Tibial artery (tissue), 4 donors: ENCODE results near the gene TMEM203.
"Not testable (repeated sequence)": the region's sequence is repeated elsewhere in the genome, so short reads cannot be mapped to it uniquely, and the experiment has no call there.

Source experiments
- DNase-seq, 2 donors: peaks; one replicate each; pipeline ENCODE4 v3.0.0-alpha.2; 2019
- H3K27ac ChIP-seq, 2 donors: fragments of 200-600 bp; sonication (generic) in 1 of 2; 1 replicate in 1 of 2; 2 replicates in 1 of 2; pipeline ENCODE4 v1.5.1; 2018 to 2019; ENCODE audit warnings: mild to moderate bottlenecking in 1 of 2
- H3K27me3 ChIP-seq, 2 donors: fragments of 200-600 bp; sonication (generic) in 1 of 2; one replicate each; pipeline versions ENCODE4 v1.5.1 to v1.6.0; 2016 to 2019
- H3K36me3 ChIP-seq, 3 donors: fragments of 200-600 bp; sonication (generic) in 2 of 3; one replicate each; pipeline ENCODE4 v1.5.1; 2016 to 2019; ENCODE audit warnings: mild to moderate bottlenecking in 2 of 3
- H3K4me1 ChIP-seq, 4 donors: fragments of 200-600 bp; sonication (generic) in 2 of 4; 1 replicate in 3 of 4; 2 replicates in 1 of 4; pipeline ENCODE4 v1.5.1; 2016 to 2019
- H3K4me3 ChIP-seq, 2 donors: fragments of 200-600 bp; sonication (generic) in 1 of 2; 1 replicate in 1 of 2; 2 replicates in 1 of 2; pipeline ENCODE4 v1.5.1; 2018 to 2019; ENCODE audit warnings: mild to moderate bottlenecking in 2 of 2
- H3K9me3 ChIP-seq, 3 donors: fragments of 200-600 bp; sonication (generic) in 1 of 3; one replicate each; pipeline ENCODE4 v1.5.1; 2016 to 2019
- CTCF ChIP-seq, 2 experiments: fragments of 200-600 bp in 1 of 2; fragments of 450-650 bp in 1 of 2; IDR thresholded peaks; one replicate each; pipeline ENCODE4 v1.5.1; 2017 to 2019; ENCODE audit warnings: antibody characterized with exemption in 2 of 2, mild to moderate bottlenecking in 1 of 2, moderate library complexity in 1 of 2
- intact Hi-C: fragments of 100-400 bp; cut with DNase I; formaldehyde crosslinking; loops from one replicate; pipeline ENCODE4 v1.15.0; 2023; ENCODE audit warnings: low total_unique reads

Gene TMEM203

GRCh38 chr9:137245450-137246421 is 40.3 kb upstream of the TMEM203 start:
- TF ChIP-seq CTCF (IDR thresholded peaks at IDR 0.05) = no peak
- DNase-seq = no peak
- peaks cover 8 to 23% (median 21%) of the 10 kb centered on the region in 3 donors for H3K36me3 ChIP-seq
- peaks cover 0 to 9% of the 10 kb centered on the region in 2 donors for H3K27me3 ChIP-seq
- no peak overlapping the region for H3K27ac ChIP-seq
- intact Hi-C loops = no loop called here
- peaks cover 0 to 22% (median 19%) of the 10 kb centered on the region in 4 donors for H3K4me1 ChIP-seq
- no peak overlapping the region for H3K4me3 ChIP-seq
- H3K9me3 ChIP-seq = no peaks in the 10 kb centered on the region

- no peak for DNase-seq
- H3K9me3 ChIP-seq = no peaks in the 10 kb centered on the region
- no peak for TF ChIP-seq CTCF (IDR thresholded peaks at IDR 0.05)
- H3K4me1 ChIP-seq = peaks cover 0 to 28% (median 21%) of the 10 kb centered on the region in 4 donors
- H3K36me3 ChIP-seq = peaks cover 8 to 23% (median 21%) of the 10 kb centered on the region in 3 donors
- peaks cover 0 to 5% of the 10 kb centered on the region in 2 donors for H3K27me3 ChIP-seq
- intact Hi-C loops = no loop called here
- no peak overlapping the region for H3K4me3 ChIP-seq
- no peak overlapping the region for H3K27ac ChIP-seq
Measured at GRCh38 chr9:137244486-137245449, 39.3 kb upstream of the TMEM203 start.

DNA sequence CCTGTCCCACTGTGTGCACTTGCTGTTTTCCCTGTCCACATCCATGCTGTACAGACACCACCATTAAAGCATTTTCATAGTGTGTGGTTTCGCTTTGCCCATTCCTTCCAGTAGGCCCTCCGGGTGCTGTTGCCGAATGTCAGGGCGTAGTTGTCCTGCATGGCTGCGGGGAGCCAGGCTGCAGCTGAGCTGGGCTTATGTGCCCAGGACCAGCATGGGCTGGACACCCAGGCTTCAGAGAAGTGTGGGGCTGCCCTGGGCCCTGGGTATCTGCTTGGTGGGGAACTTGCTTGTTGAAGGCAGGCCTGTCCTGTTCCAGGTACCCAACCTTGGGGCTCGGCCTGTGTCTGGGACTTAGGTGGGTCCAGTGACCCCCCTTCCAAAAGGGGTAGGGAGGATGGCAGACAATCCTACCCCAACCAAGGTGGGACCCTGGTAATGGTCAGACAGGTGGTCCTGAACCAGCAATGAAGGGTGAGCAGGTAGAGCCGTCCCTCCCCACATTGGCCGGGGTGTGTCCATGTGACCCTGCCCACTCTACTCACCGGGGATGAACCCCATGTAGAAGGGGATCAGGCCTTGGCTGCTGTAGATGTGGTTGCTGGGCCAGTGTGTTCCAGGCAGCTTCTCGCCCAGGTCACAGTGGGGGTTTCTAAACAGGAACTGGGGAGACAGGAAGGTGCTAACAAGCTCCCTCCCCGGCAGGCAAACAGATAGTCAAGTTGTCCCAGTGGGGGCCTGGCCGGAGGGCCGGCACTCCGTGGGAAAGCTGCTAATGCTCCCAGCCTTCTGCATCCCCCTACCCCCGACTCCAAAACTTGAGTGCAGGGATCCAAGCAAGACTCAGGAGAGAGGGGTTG is 38.4 kb upstream of the TMEM203 start:
- Histone ChIP-seq H3K27me3 (peaks cover 0 to 2% of the 10 kb centered on the region in 2 donors), H3K27ac (no peak overlapping the region), H3K36me3 (peaks cover 8 to 23% (median 21%) of the 10 kb centered on the region in 3 donors), H3K4me1 (peaks cover 0 to 31% (median 24%) of the 10 kb centered on the region in 4 donors), H3K4me3 (no peak overlapping the region), H3K9me3 (no peaks in the 10 kb centered on the region)
- no peak for DNase-seq
- intact Hi-C loops = no loop called here
- no peak for TF ChIP-seq CTCF (IDR thresholded peaks at IDR 0.05)

DNA sequence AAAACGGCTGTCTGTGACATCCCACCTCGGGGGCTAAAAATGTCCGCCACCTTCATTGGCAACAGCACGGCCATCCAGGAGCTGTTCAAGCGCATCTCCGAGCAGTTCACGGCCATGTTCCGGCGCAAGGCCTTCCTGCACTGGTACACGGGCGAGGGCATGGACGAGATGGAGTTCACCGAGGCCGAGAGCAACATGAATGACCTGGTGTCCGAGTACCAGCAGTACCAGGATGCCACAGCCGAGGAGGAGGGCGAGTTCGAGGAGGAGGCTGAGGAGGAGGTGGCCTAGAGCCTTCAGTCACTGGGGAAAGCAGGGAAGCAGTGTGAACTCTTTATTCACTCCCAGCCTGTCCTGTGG is 37.8 kb upstream of the TMEM203 start:
- peaks cover 8 to 23% (median 21%) of the 10 kb centered on the region in 3 donors for H3K36me3 ChIP-seq
- H3K9me3 ChIP-seq, H3K4me3 ChIP-seq, intact Hi-C loops, DNase-seq, H3K27me3 ChIP-seq, H3K27ac ChIP-seq: not testable (repeated sequence)
- peaks cover 0 to 35% (median 25%) of the 10 kb centered on the region in 4 donors for H3K4me1 ChIP-seq

DNA sequence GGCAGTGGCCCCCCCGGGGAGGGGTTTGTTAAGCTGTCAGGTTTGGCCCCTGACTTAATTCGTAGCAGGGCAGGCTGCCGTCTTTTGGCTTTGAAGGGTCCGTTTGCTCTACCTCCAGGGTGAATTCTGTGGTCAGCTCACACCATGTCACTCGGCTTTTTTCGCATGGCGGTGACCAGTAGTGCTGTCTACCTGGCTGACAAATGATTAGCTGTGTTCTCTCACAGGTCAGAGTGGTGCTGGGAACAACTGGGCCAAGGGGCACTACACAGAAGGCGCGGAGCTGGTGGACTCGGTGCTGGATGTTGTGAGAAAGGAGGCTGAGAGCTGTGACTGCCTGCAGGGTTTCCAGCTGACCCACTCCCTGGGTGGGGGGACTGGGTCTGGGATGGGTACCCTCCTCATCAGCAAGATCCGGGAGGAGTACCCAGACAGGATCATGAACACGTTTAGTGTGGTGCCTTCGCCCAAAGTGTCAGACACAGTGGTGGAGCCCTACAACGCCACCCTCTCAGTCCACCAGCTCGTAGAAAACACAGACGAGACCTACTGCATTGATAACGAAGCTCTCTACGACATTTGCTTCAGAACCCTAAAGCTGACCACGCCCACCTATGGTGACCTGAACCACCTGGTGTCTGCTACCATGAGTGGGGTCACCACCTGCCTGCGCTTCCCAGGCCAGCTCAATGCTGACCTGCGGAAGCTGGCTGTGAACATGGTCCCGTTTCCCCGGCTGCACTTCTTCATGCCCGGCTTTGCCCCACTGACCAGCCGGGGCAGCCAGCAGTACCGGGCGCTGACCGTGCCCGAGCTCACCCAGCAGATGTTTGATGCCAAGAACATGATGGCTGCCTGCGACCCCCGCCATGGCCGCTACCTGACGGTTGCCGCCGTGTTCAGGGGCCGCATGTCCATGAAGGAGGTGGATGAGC is 37.1 kb upstream of the TMEM203 start:
- peaks cover 0 to 41% (median 25%) of the 10 kb centered on the region in 4 donors for H3K4me1 ChIP-seq
- no peak for DNase-seq
- H3K4me3 ChIP-seq = peak overlapping the region; percentile 77 to 82
- H3K9me3 ChIP-seq = no peaks in the 10 kb centered on the region
- H3K36me3 ChIP-seq = peaks cover 8 to 23% (median 21%) of the 10 kb centered on the region in 3 donors
- H3K27me3 ChIP-seq = no peaks in the 10 kb centered on the region
- intact Hi-C loops = no loop called here
- peak overlapping the region; percentile 90 to 91 for H3K27ac ChIP-seq
- no peak for TF ChIP-seq CTCF (IDR thresholded peaks at IDR 0.05)
